H9 (cell line): ENCODE results near the gene RASAL1. TPM values are rescaled to one million over a fixed set of nuclear protein-coding genes. Genes with fewer than 3 reads are reported as not detected.

ENCODE experiments used
- DNase-seq: peaks from one replicate; pipeline ENCODE4 v3.0.0-alpha.2; 2017
- H2AFZ ChIP-seq: one replicate; pipeline ENCODE4 v1.6.1; 2013; ENCODE audit warnings: mild to moderate bottlenecking, low read length, control low read depth, moderate library complexity
- H2AK5ac ChIP-seq: 2 replicates; pipeline ENCODE4 v1.6.1; 2013; ENCODE audit warnings: low read length, control low read depth, mixed read lengths; ENCODE audit not compliant: insufficient read length
- H2BK120ac ChIP-seq: one replicate; pipeline ENCODE4 v1.6.1; 2013; ENCODE audit warnings: low read depth, mild to moderate bottlenecking, low read length, control low read depth, inconsistent platforms; ENCODE audit not compliant: poor library complexity, severe bottlenecking
- H2BK12ac ChIP-seq: 2 replicates; pipeline ENCODE4 v1.6.1; 2013; ENCODE audit warnings: low read length, control low read depth, mixed read lengths, low read depth; ENCODE audit not compliant: insufficient read length
- H2BK15ac ChIP-seq: 2 replicates; pipeline ENCODE4 v1.6.1; 2013; ENCODE audit warnings: low read depth, low read length, control low read depth
- H2BK20ac ChIP-seq: one replicate; pipeline ENCODE4 v1.6.1; 2013; ENCODE audit warnings: low read depth, mild to moderate bottlenecking, low read length, control low read depth, inconsistent platforms; ENCODE audit not compliant: poor library complexity, severe bottlenecking
- H2BK5ac ChIP-seq: 2 replicates; pipeline ENCODE4 v1.6.1; 2013; ENCODE audit warnings: low read length, control low read depth, mixed read lengths; ENCODE audit not compliant: insufficient read length
- H3K14ac ChIP-seq: 2 replicates; pipeline ENCODE4 v1.6.1; 2013; ENCODE audit warnings: low read length, control low read depth; ENCODE audit not compliant: insufficient read depth
- H3K18ac ChIP-seq: 2 replicates; pipeline ENCODE4 v1.6.1; 2013; ENCODE audit warnings: low read depth, mild to moderate bottlenecking, mixed read lengths, low read length, control low read depth; ENCODE audit not compliant: insufficient read length
- H3K23ac ChIP-seq: 2 replicates; pipeline ENCODE4 v1.6.1; 2013; ENCODE audit warnings: low read length, control low read depth, mixed read lengths, low read depth; ENCODE audit not compliant: insufficient read length
- H3K23me2 ChIP-seq: 2 replicates; pipeline ENCODE4 v1.6.1; 2013; ENCODE audit warnings: low read depth, mild to moderate bottlenecking, mixed read lengths, low read length, control low read depth; ENCODE audit not compliant: insufficient read length, poor library complexity, severe bottlenecking
- H3K27ac ChIP-seq: 2 replicates; pipeline ENCODE4 v1.5.1; 2013; ENCODE audit warnings: low read length, control low read depth, mixed read lengths, low read depth; ENCODE audit not compliant: insufficient read length
- H3K27me3 ChIP-seq: 2 replicates; pipeline ENCODE4 v1.6.1; 2013; ENCODE audit warnings: low read length, control low read depth, inconsistent platforms; ENCODE audit not compliant: insufficient read depth
- H3K4ac ChIP-seq: 2 replicates; pipeline ENCODE4 v1.6.1; 2013; ENCODE audit warnings: low read depth, mild to moderate bottlenecking, control low read depth, inconsistent platforms, low read length, moderate library complexity
- H3K4me1 ChIP-seq: 2 replicates; pipeline ENCODE4 v1.6.1; 2013; ENCODE audit warnings: low read length, control low read depth, inconsistent platforms; ENCODE audit not compliant: insufficient read depth
- H3K4me2 ChIP-seq: 2 replicates; pipeline ENCODE4 v1.6.1; 2013; ENCODE audit warnings: low read length, control low read depth, mixed read lengths; ENCODE audit not compliant: insufficient read length, insufficient read depth
- H3K56ac ChIP-seq: 2 replicates; pipeline ENCODE4 v1.6.1; 2013; ENCODE audit warnings: low read depth, mild to moderate bottlenecking, mixed read lengths, low read length, control low read depth; ENCODE audit not compliant: insufficient read length
- H3K79me1 ChIP-seq: 2 replicates; pipeline ENCODE4 v1.6.1; 2013; ENCODE audit warnings: low read depth, mild to moderate bottlenecking, moderate library complexity, low read length, control low read depth, inconsistent platforms; ENCODE audit not compliant: insufficient read depth, poor library complexity, severe bottlenecking
- H3K79me2 ChIP-seq: 2 replicates; pipeline ENCODE4 v1.6.1; 2013; ENCODE audit warnings: low read length, control low read depth, inconsistent platforms; ENCODE audit not compliant: insufficient read depth
- H3K9ac ChIP-seq: 2 replicates; pipeline ENCODE4 v1.6.1; 2013; ENCODE audit warnings: low read length, control low read depth, mixed read lengths; ENCODE audit not compliant: insufficient read length; ENCODE audit errors: extremely low read depth
- H3K9me3 ChIP-seq: one replicate; pipeline ENCODE4 v1.6.1; 2013; ENCODE audit warnings: low read depth, low read length, inconsistent platforms; ENCODE audit not compliant: control insufficient read depth
- H3T11ph ChIP-seq: one replicate; pipeline ENCODE4 v1.6.1; 2013; ENCODE audit warnings: mild to moderate bottlenecking, low read length, control low read depth, inconsistent platforms
- H4K20me1 ChIP-seq: one replicate; pipeline ENCODE4 v1.6.1; 2013; ENCODE audit not compliant: control insufficient read depth, insufficient read length, insufficient read depth
- H4K5ac ChIP-seq: 2 replicates; pipeline ENCODE4 v1.6.1; 2013; ENCODE audit warnings: low read depth, mild to moderate bottlenecking, mixed read lengths, low read length, control low read depth; ENCODE audit not compliant: insufficient read length
- H4K8ac ChIP-seq: replicated peaks from 2 replicates; pipeline ENCODE4 v1.6.1; 2013; ENCODE audit warnings: low read length, control low read depth, mixed read lengths, low read depth; ENCODE audit not compliant: insufficient read length
- H4K91ac ChIP-seq: 2 replicates; pipeline ENCODE4 v1.6.1; 2013; ENCODE audit warnings: low read depth, mild to moderate bottlenecking, moderate library complexity, mixed read lengths, low read length, control low read depth; ENCODE audit not compliant: insufficient read length
- H3K27ac Mint-ChIP-seq, 3 experiments: 2 replicates in 2 of 3; 3 replicates in 1 of 3; pipeline ENCODE4 v1.8.0; 2020 to 2021; ENCODE audit warnings: mixed read lengths in 3 of 3, mild to moderate bottlenecking in 1 of 3, moderate library complexity in 1 of 3
- H3K27me3 Mint-ChIP-seq: 2 replicates; pipeline ENCODE4 v1.8.0; 2021; ENCODE audit warnings: low read depth, mild to moderate bottlenecking, moderate library complexity, mixed read lengths
- H3K36me3 Mint-ChIP-seq, 3 experiments: 2 replicates in 2 of 3; 3 replicates in 1 of 3; pipeline ENCODE4 v1.8.0; 2020 to 2021; ENCODE audit warnings: low read depth in 3 of 3, mixed read lengths in 3 of 3; ENCODE audit not compliant: insufficient read depth in 1 of 3
- H3K4me1 Mint-ChIP-seq, 2 experiments: 2 replicates each; pipeline ENCODE4 v1.8.0; 2020; ENCODE audit warnings: mixed read lengths in 2 of 2
- H3K4me3 Mint-ChIP-seq, 2 experiments: 2 replicates in 1 of 2; 3 replicates in 1 of 2; pipeline ENCODE4 v1.8.0; 2020 to 2021; ENCODE audit warnings: mild to moderate bottlenecking in 2 of 2, mixed read lengths in 2 of 2, moderate library complexity in 1 of 2
- H3K9me3 Mint-ChIP-seq, 2 experiments: 2 replicates in 1 of 2; 3 replicates in 1 of 2; pipeline ENCODE4 v1.8.0; 2020; ENCODE audit warnings: mild to moderate bottlenecking in 2 of 2, mixed read lengths in 2 of 2, moderate library complexity in 1 of 2
- CTCF ChIP-seq: fragments of 200-600 bp; sonication (generic); conservative IDR thresholded peaks from 3 replicates; pipeline ENCODE4 v1.8.0; 2021; ENCODE audit warnings: antibody characterized with exemption, mild to moderate bottlenecking
- WGBS: extraction: QIAGEN DNeasy Blood & Tissue Kit; methylation state at CpG from one replicate; pipeline ENCODE4 v1.1.7; 2013; ENCODE audit warnings: missing lambda C conversion rate, low lambda C conversion rate, mixed read lengths; ENCODE audit not compliant: insufficient read length; ENCODE audit errors: extremely low coverage; 5-methylcytosine and 5-hydroxymethylcytosine counted together
- total RNA-seq: library from RNA; stranded (reverse); gene quantifications from 2 replicates; pipeline ENCODE4 v1.2.1, GENCODE V29; 2021

The RASAL1 gene
- total RNA-seq, 1 experiment from 2014 or later = 2.3 TPM

GRCh38 chr12:113136128-113136989, 798 bp upstream of the RASAL1 start:
- 0 out of 2 replicates have a peak overlapping the region, but pooled peaks have one; percentile 70 for H3K14ac ChIP-seq
- DNase-seq = no peak
- peaks cover 12% of the 10 kb centered on the region for H3K23me2 ChIP-seq
- H3K9me3 ChIP-seq = no peaks in the 10 kb centered on the region
- no peaks in the 10 kb centered on the region for H3K79me1 ChIP-seq
- no peaks in the 10 kb centered on the region for H4K20me1 ChIP-seq
- no peak overlapping the region for H2BK15ac ChIP-seq
- H2AK5ac ChIP-seq = no peak overlapping the region
- H3K79me2 ChIP-seq = no peaks in the 10 kb centered on the region
- no peak overlapping the region for H4K91ac ChIP-seq
- H3K4ac ChIP-seq = no peak overlapping the region
- no peak overlapping the region for H2AFZ ChIP-seq
- no peak overlapping the region for H2BK120ac ChIP-seq
- no peak overlapping the region for H3K9ac ChIP-seq
- no peak overlapping the region for H2BK12ac ChIP-seq
- no peak overlapping the region for H3T11ph ChIP-seq
- Mint-ChIP-seq H3K27me3 (peaks cover 36% of the 10 kb centered on the region), H3K36me3 (no peaks in the 10 kb centered on the region), H3K4me3 (peak overlapping the region; percentile 64 to 81), H3K27ac (0 out of 7 replicates have a peak overlapping the region, but pooled peaks of 1 of the 3 experiments have one; percentile 57), H3K4me1 (peaks cover 8 to 16% of the 10 kb centered on the region in 2 experiments), H3K9me3 (no peaks in the 10 kb centered on the region; a peak in 1 of 5 replicates)
- no peak overlapping the region for H4K8ac ChIP-seq
- H3K27ac ChIP-seq = no peak overlapping the region
- peak overlapping the region; percentile 60 for H3K18ac ChIP-seq
- no peak overlapping the region for H2BK20ac ChIP-seq
- H2BK5ac ChIP-seq = no peak overlapping the region
- H4K5ac ChIP-seq = no peak overlapping the region
- no CpG with 5 or more reads among the region's 21 CpGs for WGBS
- TF ChIP-seq CTCF = no peak
- no peaks in the 10 kb centered on the region for H3K27me3 ChIP-seq
- H3K4me1 ChIP-seq = no peaks in the 10 kb centered on the region
- no peak overlapping the region for H3K23ac ChIP-seq
- H3K56ac ChIP-seq = no peak overlapping the region
- peak overlapping the region; percentile 46 for H3K4me2 ChIP-seq
